Activated B cell treated with CpG ODN at 0.5 μM for 24 hours (primary cell): ENCODE measurements around the gene GPR156. TPM values are rescaled to one million over a fixed set of nuclear protein-coding genes. Genes with fewer than 3 reads are reported as not detected.
"Not testable (repeated sequence)": the region's sequence is repeated elsewhere in the genome, so short reads cannot be mapped to it uniquely, and the experiment has no call there.

ENCODE experiments used
- ATAC-seq: fragments of 200-7000 bp; cut with Tn5 transposase; one replicate; pipeline ENCODE4 v1.10.0; 2021; ENCODE audit warnings: low read depth, mild to moderate bottlenecking, moderate library complexity
- CTCF ChIA-PET: fragments of 350-600 bp; sonication (Branson Sonifier 250); formaldehyde crosslinking; loops from one replicate; lab custom pipeline; 2021; ENCODE audit warnings: antibody characterized with exemption; lab: Charles Lee
- POLR2A ChIA-PET: fragments of 350-600 bp; sonication (Branson Sonifier 250); formaldehyde crosslinking; loops from one replicate; lab custom pipeline; 2021; ENCODE audit warnings: antibody characterized with exemption; lab: Charles Lee
- DNase-seq: peaks from one replicate; pipeline ENCODE4 v3.0.0; 2022
- H3K27ac Mint-ChIP-seq: one replicate; pipeline ENCODE4 v1.8.0; 2020; ENCODE audit warnings: mixed read lengths
- H3K27me3 Mint-ChIP-seq: one replicate; pipeline ENCODE4 v1.8.0; 2021; ENCODE audit warnings: mixed read lengths
- H3K36me3 Mint-ChIP-seq: one replicate; pipeline ENCODE4 v1.8.0; 2021; ENCODE audit warnings: low read depth, mixed read lengths
- H3K4me1 Mint-ChIP-seq: one replicate; pipeline ENCODE4 v1.8.0; 2021; ENCODE audit warnings: mixed read lengths
- H3K4me3 Mint-ChIP-seq: one replicate; pipeline ENCODE4 v1.8.0; 2020; ENCODE audit warnings: mild to moderate bottlenecking, mixed read lengths
- H3K9me3 Mint-ChIP-seq: one replicate; pipeline ENCODE4 v1.8.0; 2020; ENCODE audit warnings: mixed read lengths
- intact Hi-C: fragments of 100-400 bp; cut with micrococcal nuclease; formaldehyde crosslinking; loops from one replicate; pipeline ENCODE4 v1.15.1; 2024
- total RNA-seq: library from RNA; stranded (reverse); gene quantifications from 2 replicates; pipeline ENCODE4 v1.2.3, GENCODE V29; 2022
- TF ChIP-seq, protein P1 (sequence below): fragments of 200-600 bp; IDR thresholded peaks from one replicate; pipeline ENCODE4 v1.8.0; 2022; ENCODE audit warnings: antibody characterized with exemption, mild to moderate bottlenecking

The GPR156 gene
- total RNA-seq, 1 donor from 2014 or later, result 0.24 TPM

DNA sequence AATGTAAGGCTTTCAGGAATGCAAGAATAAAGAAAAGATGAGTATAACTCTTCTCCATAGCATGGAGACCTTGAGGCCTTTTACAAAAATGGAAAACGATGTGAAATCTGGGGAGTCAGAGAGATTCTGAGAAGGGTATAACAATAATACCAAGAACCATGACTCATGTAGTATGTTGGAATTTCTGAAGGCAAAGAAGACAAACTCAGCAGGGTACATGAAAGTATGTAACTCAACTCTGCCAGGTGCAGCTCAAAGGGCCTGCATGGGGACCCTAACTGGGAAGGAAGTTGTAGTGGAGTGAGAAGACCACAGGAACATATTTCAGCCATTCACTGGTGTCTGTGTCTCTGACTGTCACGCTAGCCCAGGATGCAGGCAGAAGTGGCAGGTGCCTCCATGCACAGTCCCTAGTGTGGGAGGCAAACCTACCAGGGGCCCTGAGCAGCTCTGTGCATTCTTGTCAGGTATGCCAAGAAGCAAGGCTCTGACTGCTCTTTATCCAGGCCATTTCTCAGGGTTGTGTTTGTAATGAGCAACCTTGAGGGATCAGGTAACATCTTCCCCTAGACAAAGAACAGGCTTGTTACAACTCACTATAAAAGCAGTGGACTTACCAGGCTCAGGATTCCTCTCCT, 57.2 kb downstream of the GPR156 start:
- no peak overlapping the region for H3K27ac Mint-ChIP-seq

DNA sequence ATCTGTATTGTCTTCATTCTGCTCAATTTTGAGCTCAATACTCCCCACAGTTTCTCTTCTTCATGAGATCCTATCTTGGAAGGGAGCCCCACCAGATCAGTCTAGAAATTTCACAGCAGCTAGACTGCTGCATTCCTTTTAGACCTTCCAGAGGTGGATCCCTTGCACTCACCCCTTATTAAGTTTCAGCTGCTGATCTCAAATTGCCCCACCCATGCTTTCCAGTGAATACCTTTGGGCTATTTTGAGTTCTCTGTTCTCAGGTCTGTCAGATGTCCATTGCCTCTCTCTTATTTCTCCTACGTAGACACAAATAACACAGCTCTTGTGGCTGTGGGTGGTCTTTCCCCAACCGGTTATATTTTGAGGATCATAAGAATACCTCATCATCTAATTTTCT, 60.8 kb downstream of the GPR156 start:
- TF ChIP-seq, protein P1, sequence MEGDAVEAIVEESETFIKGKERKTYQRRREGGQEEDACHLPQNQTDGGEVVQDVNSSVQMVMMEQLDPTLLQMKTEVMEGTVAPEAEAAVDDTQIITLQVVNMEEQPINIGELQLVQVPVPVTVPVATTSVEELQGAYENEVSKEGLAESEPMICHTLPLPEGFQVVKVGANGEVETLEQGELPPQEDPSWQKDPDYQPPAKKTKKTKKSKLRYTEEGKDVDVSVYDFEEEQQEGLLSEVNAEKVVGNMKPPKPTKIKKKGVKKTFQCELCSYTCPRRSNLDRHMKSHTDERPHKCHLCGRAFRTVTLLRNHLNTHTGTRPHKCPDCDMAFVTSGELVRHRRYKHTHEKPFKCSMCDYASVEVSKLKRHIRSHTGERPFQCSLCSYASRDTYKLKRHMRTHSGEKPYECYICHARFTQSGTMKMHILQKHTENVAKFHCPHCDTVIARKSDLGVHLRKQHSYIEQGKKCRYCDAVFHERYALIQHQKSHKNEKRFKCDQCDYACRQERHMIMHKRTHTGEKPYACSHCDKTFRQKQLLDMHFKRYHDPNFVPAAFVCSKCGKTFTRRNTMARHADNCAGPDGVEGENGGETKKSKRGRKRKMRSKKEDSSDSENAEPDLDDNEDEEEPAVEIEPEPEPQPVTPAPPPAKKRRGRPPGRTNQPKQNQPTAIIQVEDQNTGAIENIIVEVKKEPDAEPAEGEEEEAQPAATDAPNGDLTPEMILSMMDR, result no peak
- DNase-seq (no peak), ATAC-seq (no peak)
- no peaks in the 10 kb centered on the region for H3K9me3 Mint-ChIP-seq
- H3K4me1 Mint-ChIP-seq, result no peaks in the 10 kb centered on the region
- intact Hi-C loops, result no loop called here
- ChIA-PET CTCF (no interaction called here), POLR2A (no interaction called here)
- no peaks in the 10 kb centered on the region for H3K27me3 Mint-ChIP-seq
- no peak overlapping the region for H3K27ac Mint-ChIP-seq
- H3K36me3 Mint-ChIP-seq, result no peaks in the 10 kb centered on the region
- no peak overlapping the region for H3K4me3 Mint-ChIP-seq

More for the DNA sequence above, 57.2 kb downstream of the GPR156 start:
- peaks cover 1% of the 10 kb centered on the region for H3K9me3 Mint-ChIP-seq
- no peaks in the 10 kb centered on the region for H3K27me3 Mint-ChIP-seq
- CTCF ChIA-PET, result no interaction called here
- TF ChIP-seq, protein P1, result no peak
- no peak for ATAC-seq
- intact Hi-C loops, result no loop called here
- no peaks in the 10 kb centered on the region for H3K36me3 Mint-ChIP-seq
- POLR2A ChIA-PET, result no interaction called here
- no peak for DNase-seq
- no peak overlapping the region for H3K4me3 Mint-ChIP-seq
- no peaks in the 10 kb centered on the region for H3K4me1 Mint-ChIP-seq

DNA sequence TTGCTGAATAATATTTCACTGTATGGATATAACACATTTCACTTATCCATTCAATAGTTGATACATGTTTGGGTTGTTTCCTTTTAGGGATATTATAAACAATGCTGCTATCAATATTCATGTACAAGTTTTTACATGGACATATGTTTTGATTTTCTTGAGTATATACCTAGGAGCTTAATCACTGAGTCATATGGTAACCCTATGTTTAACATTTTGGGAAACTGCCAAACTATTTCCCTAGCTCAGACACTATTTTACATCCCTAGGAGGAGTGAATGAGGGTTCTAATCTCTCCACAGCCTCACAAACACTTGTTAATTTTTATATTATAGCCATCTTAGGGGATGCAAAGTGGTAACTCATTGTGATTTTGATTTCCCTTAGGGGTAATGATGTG, 66.0 kb downstream of the GPR156 start:
- Mint-ChIP-seq H3K36me3 (no peaks in the 10 kb centered on the region), H3K9me3 (no peaks in the 10 kb centered on the region), H3K4me1 (no peaks in the 10 kb centered on the region), H3K27ac (no peak overlapping the region), H3K4me3 (no peak overlapping the region), H3K27me3 (no peaks in the 10 kb centered on the region)
- ChIA-PET POLR2A (no interaction called here), CTCF (no interaction called here)
- DNase-seq, result no peak
- no peak for ATAC-seq
- intact Hi-C loops, result no loop called here
- TF ChIP-seq, protein P1, result no peak

DNA sequence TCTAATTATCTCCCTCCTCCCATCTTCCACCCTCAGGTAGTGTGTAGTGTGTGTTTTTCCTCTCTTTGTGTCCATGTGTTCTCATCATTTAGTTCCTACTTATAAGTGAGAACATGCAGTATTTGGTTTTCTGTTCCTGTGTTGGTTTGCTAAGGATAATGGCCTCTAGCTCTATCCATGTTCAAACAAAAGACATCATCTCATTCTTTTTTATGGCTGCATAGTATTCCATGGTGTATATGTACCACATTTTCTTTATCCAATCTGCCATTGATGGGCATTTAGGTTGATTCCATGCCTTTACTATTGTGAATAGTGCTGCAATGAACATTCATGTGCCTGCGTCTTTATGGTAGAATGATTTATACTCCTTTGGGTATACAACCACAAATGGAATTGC, 68.4 kb downstream of the GPR156 start:
- H3K4me3 Mint-ChIP-seq, ATAC-seq, H3K4me1 Mint-ChIP-seq, POLR2A ChIA-PET, H3K9me3 Mint-ChIP-seq, H3K27ac Mint-ChIP-seq, DNase-seq, H3K27me3 Mint-ChIP-seq, H3K36me3 Mint-ChIP-seq, intact Hi-C loops, CTCF ChIA-PET: not testable (repeated sequence)

DNA sequence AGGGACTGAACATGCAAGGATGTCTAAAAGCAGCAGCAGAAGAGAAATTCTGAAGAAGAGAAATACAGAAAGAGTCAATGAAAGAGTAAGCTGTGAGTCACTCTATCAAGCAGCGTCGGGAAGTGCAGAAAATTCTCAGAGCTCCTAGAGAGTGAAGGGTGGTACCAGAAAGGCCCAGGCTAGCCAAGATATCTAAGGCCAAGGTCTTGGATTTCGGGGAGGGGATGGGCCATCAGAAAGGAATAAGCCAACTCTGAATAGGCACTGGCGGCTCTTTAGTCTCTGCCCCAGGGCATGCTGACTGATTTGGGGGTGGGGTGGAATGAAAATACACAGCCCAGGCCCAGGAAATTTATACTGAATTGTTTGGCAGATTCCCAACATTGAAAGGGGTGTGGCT, 70.8 kb downstream of the GPR156 start:
- POLR2A ChIA-PET, result no interaction called here
- no peaks in the 10 kb centered on the region for H3K9me3 Mint-ChIP-seq
- ATAC-seq (no peak), DNase-seq (no peak)
- H3K27me3 Mint-ChIP-seq, result peaks cover 13% of the 10 kb centered on the region
- no peaks in the 10 kb centered on the region for H3K36me3 Mint-ChIP-seq
- CTCF ChIA-PET, result no interaction called here
- H3K4me3 Mint-ChIP-seq, result no peak overlapping the region
- intact Hi-C loops, result no loop called here
- TF ChIP-seq, protein P1, result no peak
- no peaks in the 10 kb centered on the region for H3K4me1 Mint-ChIP-seq
- H3K27ac Mint-ChIP-seq, result no peak overlapping the region

DNA sequence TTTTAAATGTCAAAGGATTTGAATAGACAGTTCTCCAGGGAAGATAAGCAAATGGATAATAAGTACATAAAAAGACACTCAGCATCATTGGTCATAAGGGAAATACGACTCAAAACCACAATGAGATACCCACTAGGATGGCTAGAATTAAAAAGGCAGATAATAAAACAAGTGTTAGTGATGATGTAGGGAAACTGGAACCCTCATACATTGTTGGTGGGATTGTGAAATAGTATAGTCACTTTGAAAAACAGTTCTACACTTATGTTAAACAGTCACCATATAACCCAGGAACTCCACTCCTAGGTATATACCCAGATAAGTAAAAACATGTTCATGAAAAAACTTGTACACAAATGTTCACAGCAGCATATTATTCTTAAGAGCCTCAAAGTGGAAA, 72.5 kb downstream of the GPR156 start:
- ATAC-seq (no peak), DNase-seq (no peak)
- Mint-ChIP-seq H3K27ac (no peak overlapping the region), H3K9me3 (no peaks in the 10 kb centered on the region), H3K4me3 (no peak overlapping the region), H3K4me1 (no peaks in the 10 kb centered on the region), H3K36me3 (no peaks in the 10 kb centered on the region), H3K27me3 (peaks cover 13% of the 10 kb centered on the region)
- intact Hi-C loops, result no loop called here
- POLR2A ChIA-PET, result no interaction called here
- CTCF ChIA-PET, result no interaction called here
- TF ChIP-seq, protein P1, result no peak
